ENCODE results near the gene NRP2. TPM values are rescaled to one million over a fixed set of nuclear protein-coding genes. Genes with fewer than 3 reads are reported as not detected.

Gene NRP2
- total RNA-seq, 4 donors from 2014 or later = 4.0 to 11.5 (median 5.9) TPM

DNA sequence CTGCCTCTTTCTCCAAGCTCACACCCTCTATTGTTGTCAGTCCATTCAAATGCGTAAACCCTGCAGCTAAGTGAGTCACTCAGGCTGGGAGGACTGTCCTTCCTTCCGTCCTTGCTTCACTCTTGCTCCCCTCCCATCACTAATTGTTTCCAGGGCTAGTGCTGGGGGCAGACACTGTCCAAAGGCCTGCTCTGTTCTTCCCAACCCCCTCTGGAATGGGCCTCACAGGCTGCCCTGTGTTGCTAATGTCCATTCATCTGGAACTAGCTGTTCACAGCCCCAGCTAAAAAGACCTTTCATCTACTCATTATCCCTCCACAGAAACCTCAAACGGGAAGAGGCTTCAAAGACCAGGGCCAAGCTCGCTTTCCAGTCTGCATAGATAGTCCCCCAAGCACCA is 31.9 kb upstream of the NRP2 start:
- 67 to 71% methylated on average over 4 of the region's 4 CpGs for WGBS, 2 donors
- peak; percentile 69 to 86 for DNase-seq (ENCODE audit: low spot score in 2 of 2)
- TF ChIP-seq, protein P1, sequence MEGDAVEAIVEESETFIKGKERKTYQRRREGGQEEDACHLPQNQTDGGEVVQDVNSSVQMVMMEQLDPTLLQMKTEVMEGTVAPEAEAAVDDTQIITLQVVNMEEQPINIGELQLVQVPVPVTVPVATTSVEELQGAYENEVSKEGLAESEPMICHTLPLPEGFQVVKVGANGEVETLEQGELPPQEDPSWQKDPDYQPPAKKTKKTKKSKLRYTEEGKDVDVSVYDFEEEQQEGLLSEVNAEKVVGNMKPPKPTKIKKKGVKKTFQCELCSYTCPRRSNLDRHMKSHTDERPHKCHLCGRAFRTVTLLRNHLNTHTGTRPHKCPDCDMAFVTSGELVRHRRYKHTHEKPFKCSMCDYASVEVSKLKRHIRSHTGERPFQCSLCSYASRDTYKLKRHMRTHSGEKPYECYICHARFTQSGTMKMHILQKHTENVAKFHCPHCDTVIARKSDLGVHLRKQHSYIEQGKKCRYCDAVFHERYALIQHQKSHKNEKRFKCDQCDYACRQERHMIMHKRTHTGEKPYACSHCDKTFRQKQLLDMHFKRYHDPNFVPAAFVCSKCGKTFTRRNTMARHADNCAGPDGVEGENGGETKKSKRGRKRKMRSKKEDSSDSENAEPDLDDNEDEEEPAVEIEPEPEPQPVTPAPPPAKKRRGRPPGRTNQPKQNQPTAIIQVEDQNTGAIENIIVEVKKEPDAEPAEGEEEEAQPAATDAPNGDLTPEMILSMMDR (IDR thresholded peaks at IDR 0.05) = no peak
- TF ChIP-seq POLR2A (IDR thresholded peaks at IDR 0.05) = no peak
- intact Hi-C loops (cut with DNase I; ENCODE audit: low total_unique reads) = no loop called here
- H3K4me3 ChIP-seq (ENCODE audit: low read depth, poor library complexity, severe bottlenecking) = no peak overlapping the region

DNA sequence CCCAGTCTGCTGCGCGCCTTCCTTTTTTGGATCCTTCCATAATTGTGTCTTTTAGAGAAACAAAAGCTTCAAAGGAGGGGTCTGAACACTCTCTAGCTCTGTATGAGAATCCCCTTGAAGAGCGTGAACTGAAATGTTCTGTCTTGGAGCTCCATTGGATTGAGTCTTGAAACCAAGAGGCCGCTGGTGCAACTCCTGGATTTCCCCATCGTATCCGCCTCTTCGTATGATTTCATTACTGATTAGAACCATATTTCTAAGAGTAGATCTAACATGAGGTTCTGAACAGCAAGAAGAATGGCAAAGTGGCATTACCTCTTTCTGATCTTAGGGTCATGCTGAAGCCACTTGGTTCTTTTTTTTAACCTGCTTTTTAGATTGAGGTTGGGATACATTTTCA is 31.4 kb upstream of the NRP2 start:
- intact Hi-C loops (cut with DNase I; ENCODE audit: low total_unique reads) = no loop called here
- TF ChIP-seq, protein P1 (IDR thresholded peaks at IDR 0.05) = no peak
- TF ChIP-seq POLR2A (IDR thresholded peaks at IDR 0.05) = no peak
- H3K4me3 ChIP-seq (ENCODE audit: low read depth, poor library complexity, severe bottlenecking) = no peak overlapping the region
- 92 to 95% methylated on average over 7 of the region's 7 CpGs for WGBS, 2 donors
- no peak for DNase-seq (ENCODE audit: low spot score in 2 of 2)

DNA sequence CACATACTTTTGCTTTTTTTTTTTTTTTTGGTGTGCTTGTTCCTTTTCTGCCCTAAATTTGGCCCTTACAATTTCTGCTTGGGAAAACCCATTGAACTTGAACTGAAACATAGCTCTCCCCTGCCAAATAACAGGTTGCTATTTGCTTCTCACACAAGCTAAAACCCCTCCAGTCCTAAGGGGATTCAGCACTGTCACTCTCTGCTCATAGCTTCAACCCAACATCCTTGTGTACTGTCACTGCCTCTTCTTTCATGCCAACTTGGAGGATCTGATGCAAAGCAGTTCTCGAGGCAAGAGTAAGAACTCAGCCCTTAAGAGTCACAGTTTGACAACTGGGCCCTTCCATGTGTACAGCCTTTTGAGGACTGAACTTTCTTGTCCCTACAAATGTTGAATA is 30.6 kb upstream of the NRP2 start:
- 0% methylated on average over 1 of the region's 1 CpG for WGBS, 2 donors
- intact Hi-C loops (cut with DNase I; ENCODE audit: low total_unique reads) = no loop called here
- TF ChIP-seq POLR2A (IDR thresholded peaks at IDR 0.05) = no peak
- TF ChIP-seq, protein P1 (IDR thresholded peaks at IDR 0.05) = no peak
- H3K4me3 ChIP-seq (ENCODE audit: low read depth, poor library complexity, severe bottlenecking) = no peak overlapping the region
- DNase-seq (ENCODE audit: low spot score in 2 of 2) = no peak

DNA sequence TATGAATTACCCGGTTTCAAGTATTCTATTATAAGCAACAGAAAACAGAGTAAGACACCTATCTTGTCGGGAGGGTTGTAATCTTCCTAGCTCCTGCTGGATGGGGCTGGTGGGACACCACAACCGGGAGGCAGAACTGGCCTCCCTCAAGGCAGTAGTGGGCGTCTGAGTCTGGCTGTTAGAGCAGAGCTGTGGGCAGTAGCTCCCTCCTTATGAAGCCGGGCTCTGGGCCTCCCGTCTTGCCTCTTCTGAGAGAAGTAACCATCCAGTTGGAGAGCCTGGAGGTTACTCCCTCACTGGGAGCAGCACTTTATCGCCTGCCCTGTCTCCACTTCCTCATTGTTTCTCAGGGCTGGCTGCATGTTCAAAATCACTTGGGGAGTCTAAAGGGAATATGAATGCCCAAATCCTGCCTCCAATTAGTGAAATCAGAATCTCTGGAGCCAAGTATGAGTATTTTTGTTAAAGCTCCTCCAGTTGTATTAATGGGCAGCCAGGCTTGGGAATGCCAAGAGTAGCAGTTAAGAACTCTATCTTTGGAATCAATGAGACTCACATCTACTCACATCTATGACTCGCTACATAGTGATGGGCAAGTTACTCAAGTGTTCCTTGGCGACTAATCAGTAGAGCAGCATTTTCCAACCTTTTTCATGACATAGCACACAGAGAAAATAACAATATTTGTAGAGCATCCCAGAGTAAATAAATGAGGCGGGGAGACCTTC is 27.3 kb upstream of the NRP2 start:
- TF ChIP-seq, protein P1 (IDR thresholded peaks at IDR 0.05) = no peak
- TF ChIP-seq POLR2A (IDR thresholded peaks at IDR 0.05) = no peak
- 72 to 80% methylated on average over 10 of the region's 10 CpGs for WGBS, 2 donors
- no peak overlapping the region for H3K4me3 ChIP-seq (ENCODE audit: low read depth, poor library complexity, severe bottlenecking)
- no peak for DNase-seq (ENCODE audit: low spot score in 2 of 2)
- intact Hi-C loops (cut with DNase I; ENCODE audit: low total_unique reads) = no loop called here

DNA sequence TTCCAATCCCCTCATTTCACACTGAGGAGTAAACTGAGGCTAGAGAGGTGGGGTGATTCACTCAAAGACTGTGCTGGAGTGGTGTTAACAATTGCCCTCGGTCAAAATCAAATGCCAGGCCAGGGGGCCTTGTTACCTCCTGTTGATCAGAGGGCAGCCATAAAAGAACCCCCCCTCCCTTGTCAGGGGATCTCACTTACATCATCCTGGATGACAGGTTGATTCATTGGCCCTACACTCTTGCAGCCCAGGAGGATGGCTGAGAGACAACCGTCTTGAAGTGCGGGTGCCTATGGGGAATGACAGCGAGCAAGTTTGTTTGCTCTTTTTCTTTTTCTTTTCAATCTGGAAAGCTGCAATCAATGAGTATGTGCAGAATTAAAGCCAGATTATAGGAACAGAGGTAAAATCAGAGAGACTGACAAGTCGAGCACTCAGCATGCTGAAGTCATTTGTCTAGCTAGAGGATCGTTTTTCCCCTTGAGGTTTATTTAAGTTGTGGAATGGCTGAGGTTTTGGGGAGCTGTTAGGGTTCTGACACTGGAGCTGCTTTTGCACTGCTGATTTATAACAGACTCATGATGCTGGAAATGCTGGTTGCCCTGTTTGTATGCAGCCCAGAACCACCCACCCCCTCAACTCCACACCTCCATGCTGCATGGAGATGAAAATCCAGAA is 26.4 kb upstream of the NRP2 start:
- intact Hi-C loops (cut with DNase I; ENCODE audit: low total_unique reads) = no loop called here
- no peak for DNase-seq (ENCODE audit: low spot score in 2 of 2)
- TF ChIP-seq, protein P1 (IDR thresholded peaks at IDR 0.05) = no peak
- no peak for TF ChIP-seq POLR2A (IDR thresholded peaks at IDR 0.05)
- 66 to 77% methylated on average over 6 of the region's 6 CpGs for WGBS, 2 donors
- no peak overlapping the region for H3K4me3 ChIP-seq (ENCODE audit: low read depth, poor library complexity, severe bottlenecking)
